Trophoblast cell (in vitro differentiated cells and primary cell): Measurements from ENCODE around the gene CROCC2.

ENCODE experiments used
- DNase-seq, 2 donors: peaks; one replicate each; pipeline ENCODE4 v3.0.0-alpha.2; 2016
- H2AFZ ChIP-seq: 2 replicates; pipeline ENCODE4 v1.6.1; 2013; ENCODE audit warnings: low read length, moderate library complexity, mild to moderate bottlenecking; ENCODE audit not compliant: insufficient read depth, poor library complexity
- H2AK5ac ChIP-seq: 2 replicates; pipeline ENCODE4 v1.6.1; 2013; ENCODE audit warnings: mild to moderate bottlenecking, low read length
- H2BK120ac ChIP-seq: 2 replicates; pipeline ENCODE4 v1.6.1; 2013; ENCODE audit warnings: low read length, mild to moderate bottlenecking, moderate library complexity; ENCODE audit not compliant: insufficient read depth, poor library complexity
- H2BK12ac ChIP-seq: 2 replicates; pipeline ENCODE4 v1.6.1; 2013; ENCODE audit warnings: mild to moderate bottlenecking, low read length, moderate library complexity
- H2BK5ac ChIP-seq: 2 replicates; pipeline ENCODE4 v1.6.1; 2013; ENCODE audit warnings: low read length, low read depth, moderate library complexity, mild to moderate bottlenecking; ENCODE audit not compliant: poor library complexity
- H3K14ac ChIP-seq: 2 replicates; pipeline ENCODE4 v1.6.1; 2013; ENCODE audit warnings: mild to moderate bottlenecking, low read length
- H3K18ac ChIP-seq: 2 replicates; pipeline ENCODE4 v1.6.1; 2013; ENCODE audit warnings: mild to moderate bottlenecking, low read length
- H3K23ac ChIP-seq: 2 replicates; pipeline ENCODE4 v1.6.1; 2013; ENCODE audit warnings: low read length
- H3K27ac ChIP-seq: 2 replicates; pipeline ENCODE4 v1.5.1; 2013; ENCODE audit warnings: low read depth, mild to moderate bottlenecking, inconsistent platforms, low read length, moderate library complexity
- H3K27me3 ChIP-seq: 2 replicates; pipeline ENCODE4 v1.6.1; 2013; ENCODE audit warnings: inconsistent platforms, mild to moderate bottlenecking, low read length, moderate library complexity; ENCODE audit not compliant: insufficient read depth
- H3K36me3 ChIP-seq, 2 experiments: 1 replicate in 1 of 2; 2 replicates in 1 of 2; pipeline ENCODE4 v1.6.1; 2013; ENCODE audit warnings: low read length in 2 of 2, mild to moderate bottlenecking in 2 of 2, moderate library complexity in 1 of 2; ENCODE audit not compliant: insufficient read depth in 2 of 2, control insufficient read depth in 1 of 2
- H3K4ac ChIP-seq: 2 replicates; pipeline ENCODE4 v1.6.1; 2013; ENCODE audit warnings: low read depth, mild to moderate bottlenecking, low read length, moderate library complexity
- H3K4me1 ChIP-seq, 2 experiments: 1 replicate in 1 of 2; 2 replicates in 1 of 2; pipeline ENCODE4 v1.6.1; 2013; ENCODE audit warnings: low read length in 2 of 2, mild to moderate bottlenecking in 2 of 2, moderate library complexity in 1 of 2; ENCODE audit not compliant: insufficient read depth in 2 of 2, control insufficient read depth in 1 of 2
- H3K4me2 ChIP-seq: 2 replicates; pipeline ENCODE4 v1.6.1; 2013; ENCODE audit warnings: inconsistent platforms, mild to moderate bottlenecking, low read length, moderate library complexity
- H3K4me3 ChIP-seq: 2 replicates; pipeline ENCODE4 v1.5.1; 2013; ENCODE audit warnings: mild to moderate bottlenecking, low read depth, low read length, inconsistent platforms
- H3K79me1 ChIP-seq: one replicate; pipeline ENCODE4 v1.6.1; 2013; ENCODE audit warnings: low read length
- H3K79me2 ChIP-seq: 2 replicates; pipeline ENCODE4 v1.6.1; 2013; ENCODE audit warnings: low read length, mild to moderate bottlenecking; ENCODE audit not compliant: control insufficient read depth, insufficient read depth, poor library complexity
- H3K9ac ChIP-seq: 2 replicates; pipeline ENCODE4 v1.6.1; 2013; ENCODE audit warnings: mild to moderate bottlenecking, low read length
- H3K9me3 ChIP-seq: 2 replicates; pipeline ENCODE4 v1.6.1; 2013; ENCODE audit warnings: low read depth, mild to moderate bottlenecking, control low read depth, inconsistent platforms, low read length; ENCODE audit not compliant: insufficient read depth
- H4K12ac ChIP-seq: 2 replicates; pipeline ENCODE4 v1.6.1; 2013; ENCODE audit warnings: low read depth, mild to moderate bottlenecking, low read length, moderate library complexity
- H4K8ac ChIP-seq: 2 replicates; pipeline ENCODE4 v1.6.1; 2013; ENCODE audit warnings: low read depth, mild to moderate bottlenecking, low read length, moderate library complexity
- H4K91ac ChIP-seq: one replicate; pipeline ENCODE4 v1.6.1; 2013; ENCODE audit warnings: low read depth, mild to moderate bottlenecking, low read length, moderate library complexity
- WGBS: extraction: QIAGEN DNeasy Blood & Tissue Kit; methylation state at CpG from one replicate; pipeline ENCODE4 v1.1.7; 2013; ENCODE audit warnings: missing lambda C conversion rate; ENCODE audit not compliant: insufficient read length, insufficient coverage; ENCODE audit errors: extremely low coverage; 5-methylcytosine and 5-hydroxymethylcytosine counted together

Gene CROCC2

GRCh38 chr2:240963868-240964703 is 58.0 kb downstream of the CROCC2 start:
- Histone ChIP-seq H3K4me3 (no peak overlapping the region), H3K79me1 (no peaks in the 10 kb centered on the region), H2AK5ac (no peak overlapping the region), H3K4me2 (no peak overlapping the region), H2BK5ac (no peak overlapping the region), H3K27me3 (no peaks in the 10 kb centered on the region), H3K9ac (no peak overlapping the region), H3K18ac (no peak overlapping the region), H3K27ac (no peak overlapping the region), H3K14ac (no peak overlapping the region), H2AFZ (no peak overlapping the region), H3K79me2 (no peaks in the 10 kb centered on the region), H3K36me3 (no peaks in the 10 kb centered on the region), H4K8ac (no peak overlapping the region), H3K23ac (no peak overlapping the region), H2BK120ac (no peak overlapping the region), H3K4me1 (no peaks in the 10 kb centered on the region), H3K4ac (no peak overlapping the region), H4K91ac (no peak overlapping the region), H3K9me3 (peaks cover 4% of the 10 kb centered on the region), H2BK12ac (no peak overlapping the region), H4K12ac (no peak overlapping the region)
- no peak for DNase-seq
- WGBS, result no CpG with 5 or more reads among the region's 20 CpGs

GRCh38 chr2:240964704-240965295 is 58.7 kb downstream of the CROCC2 start:
- Histone ChIP-seq H3K23ac (no peak overlapping the region), H3K4me3 (no peak overlapping the region), H3K14ac (no peak overlapping the region), H4K8ac (no peak overlapping the region), H3K4ac (no peak overlapping the region), H3K9me3 (peaks cover 4% of the 10 kb centered on the region), H4K91ac (no peak overlapping the region), H3K79me1 (no peaks in the 10 kb centered on the region), H3K27ac (no peak overlapping the region), H2AFZ (no peak overlapping the region), H3K4me1 (no peaks in the 10 kb centered on the region), H2BK12ac (no peak overlapping the region), H3K27me3 (no peaks in the 10 kb centered on the region), H3K36me3 (no peaks in the 10 kb centered on the region), H3K9ac (no peak overlapping the region), H2BK5ac (no peak overlapping the region), H4K12ac (no peak overlapping the region), H3K79me2 (no peaks in the 10 kb centered on the region), H2BK120ac (no peak overlapping the region), H3K4me2 (no peak overlapping the region), H2AK5ac (no peak overlapping the region), H3K18ac (no peak overlapping the region)
- no CpG with 5 or more reads among the region's 15 CpGs for WGBS
- DNase-seq, result no peak

- H3K36me3 ChIP-seq, result no peaks in the 10 kb centered on the region
- no peaks in the 10 kb centered on the region for H3K4me1 ChIP-seq
- H2BK12ac ChIP-seq, result no peak overlapping the region
- H3K4me3 ChIP-seq, result no peak overlapping the region
- H2BK5ac ChIP-seq, result no peak overlapping the region
- H3K14ac ChIP-seq, result no peak overlapping the region
- H3K79me2 ChIP-seq, result no peaks in the 10 kb centered on the region
- no peak for DNase-seq
- H3K27ac ChIP-seq, result no peak overlapping the region
- no peak overlapping the region for H2AFZ ChIP-seq
- no peak overlapping the region for H2BK120ac ChIP-seq
- no peaks in the 10 kb centered on the region for H3K27me3 ChIP-seq
- no peak overlapping the region for H2AK5ac ChIP-seq
- no peak overlapping the region for H3K9ac ChIP-seq
- no peak overlapping the region for H3K4ac ChIP-seq
- no peak overlapping the region for H3K18ac ChIP-seq
- no peak overlapping the region for H4K12ac ChIP-seq
- WGBS, result no CpG with 5 or more reads among the region's 22 CpGs
- H3K23ac ChIP-seq, result no peak overlapping the region
- H3K9me3 ChIP-seq, result peaks cover 5% of the 10 kb centered on the region
- H4K91ac ChIP-seq, result no peak overlapping the region
- no peak overlapping the region for H3K4me2 ChIP-seq
- no peaks in the 10 kb centered on the region for H3K79me1 ChIP-seq
- no peak overlapping the region for H4K8ac ChIP-seq
Measured at GRCh38 chr2:240965296-240965904, 59.3 kb downstream of the CROCC2 start.

- DNase-seq, result no peak
- H3K4me1 ChIP-seq, result no peaks in the 10 kb centered on the region
- H3K79me1 ChIP-seq, result no peaks in the 10 kb centered on the region
- no peaks in the 10 kb centered on the region for H3K27me3 ChIP-seq
- no peak overlapping the region for H3K4ac ChIP-seq
- H3K4me3 ChIP-seq, result no peak overlapping the region
- no peaks in the 10 kb centered on the region for H3K36me3 ChIP-seq
- H2AFZ ChIP-seq, result no peak overlapping the region
- no peak overlapping the region for H4K91ac ChIP-seq
- no peak overlapping the region for H2BK12ac ChIP-seq
- no peak overlapping the region for H3K4me2 ChIP-seq
- no peak overlapping the region for H4K12ac ChIP-seq
- H2BK5ac ChIP-seq, result no peak overlapping the region
- H4K8ac ChIP-seq, result no peak overlapping the region
- H2BK120ac ChIP-seq, result no peak overlapping the region
- H2AK5ac ChIP-seq, result no peak overlapping the region
- no peak overlapping the region for H3K9ac ChIP-seq
- no peak overlapping the region for H3K27ac ChIP-seq
- H3K23ac ChIP-seq, result no peak overlapping the region
- no peaks in the 10 kb centered on the region for H3K79me2 ChIP-seq
- H3K14ac ChIP-seq, result no peak overlapping the region
- H3K18ac ChIP-seq, result no peak overlapping the region
- peaks cover 6% of the 10 kb centered on the region for H3K9me3 ChIP-seq
- no CpG with 5 or more reads among the region's 28 CpGs for WGBS
Measured at GRCh38 chr2:240965905-240966456, 59.8 kb downstream of the CROCC2 start.
